Glutamatergic neuron (in vitro differentiated cells): Measurements from ENCODE around the gene IRGM. TPM values are rescaled to one million over a fixed set of nuclear protein-coding genes. Genes with fewer than 3 reads are reported as not detected.

ENCODE experiments used
- DNase-seq: peaks from one replicate; pipeline ENCODE4 v3.0.0; 2022
- H3K27ac Mint-ChIP-seq: one replicate; pipeline ENCODE4 v1.8.0; 2020; ENCODE audit warnings: mild to moderate bottlenecking, mixed read lengths, inconsistent platforms; ENCODE audit not compliant: unreplicated experiment
- H3K27me3 Mint-ChIP-seq: one replicate; pipeline ENCODE4 v1.8.0; 2020; ENCODE audit warnings: mild to moderate bottlenecking, moderate library complexity, mixed read lengths, inconsistent platforms; ENCODE audit not compliant: unreplicated experiment
- H3K36me3 Mint-ChIP-seq: one replicate; pipeline ENCODE4 v1.8.0; 2020; ENCODE audit warnings: mild to moderate bottlenecking, mixed read lengths, inconsistent platforms; ENCODE audit not compliant: unreplicated experiment
- H3K4me1 Mint-ChIP-seq: one replicate; pipeline ENCODE4 v1.8.0; 2020; ENCODE audit warnings: mild to moderate bottlenecking, low read depth, mixed read lengths, inconsistent platforms; ENCODE audit not compliant: unreplicated experiment
- H3K4me3 Mint-ChIP-seq: one replicate; pipeline ENCODE4 v1.8.0; 2020; ENCODE audit warnings: mild to moderate bottlenecking, mixed read lengths, inconsistent platforms; ENCODE audit not compliant: unreplicated experiment
- H3K9me3 Mint-ChIP-seq: one replicate; pipeline ENCODE4 v1.8.0; 2020; ENCODE audit warnings: mild to moderate bottlenecking, moderate library complexity, mixed read lengths, inconsistent platforms; ENCODE audit not compliant: unreplicated experiment
- CTCF ChIP-seq: fragments of 200-600 bp; sonication (generic); IDR thresholded peaks from one replicate; pipeline ENCODE4 v1.5.0; 2021; ENCODE audit not compliant: partially characterized antibody, unreplicated experiment
- total RNA-seq: library from RNA; stranded (reverse); fragmentation: NEBNext Ultra II Directional; extraction: Animal tissue kit (Norgen Biotek cat#: 25700); gene quantifications from one replicate; pipeline ENCODE4 v1.2.1, GENCODE V29; 2021; ENCODE audit not compliant: unreplicated experiment

Gene IRGM
- total RNA-seq, 1 donor from 2014 or later, result not detected

DNA sequence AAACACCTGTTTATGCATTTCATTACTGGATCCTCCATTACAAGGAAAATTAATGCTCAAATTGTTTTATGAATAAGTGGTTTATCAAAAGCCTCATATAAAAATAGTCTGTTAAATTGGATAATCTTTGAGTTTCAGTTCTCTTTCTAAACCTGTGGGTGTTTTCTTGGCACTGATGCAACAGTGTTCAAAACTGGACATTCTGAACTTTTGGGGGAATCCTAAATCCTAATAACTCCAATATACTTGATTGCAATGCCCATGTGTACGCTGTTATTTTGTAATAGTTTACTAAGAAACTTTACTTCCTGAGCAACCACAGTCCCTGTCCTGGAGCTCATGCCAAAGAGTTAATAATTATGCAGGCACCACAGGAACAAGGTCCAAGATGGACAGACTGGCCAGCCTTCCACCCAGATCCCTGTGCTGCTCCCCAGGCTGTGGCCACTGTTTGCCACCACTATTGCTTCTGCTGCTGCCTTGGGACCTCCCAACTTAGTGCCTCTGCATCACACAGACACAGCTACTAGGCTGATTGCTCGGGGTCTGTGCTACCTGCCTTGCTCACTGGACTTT is 14.0 kb downstream of the IRGM start:
- no peaks in the 10 kb centered on the region for H3K27me3 Mint-ChIP-seq
- no peaks in the 10 kb centered on the region for H3K9me3 Mint-ChIP-seq
- no peak overlapping the region for H3K27ac Mint-ChIP-seq
- no peaks in the 10 kb centered on the region for H3K4me1 Mint-ChIP-seq
- DNase-seq, result no peak
- H3K4me3 Mint-ChIP-seq, result no peak overlapping the region
- no peaks in the 10 kb centered on the region for H3K36me3 Mint-ChIP-seq
- no peak for TF ChIP-seq CTCF

DNA sequence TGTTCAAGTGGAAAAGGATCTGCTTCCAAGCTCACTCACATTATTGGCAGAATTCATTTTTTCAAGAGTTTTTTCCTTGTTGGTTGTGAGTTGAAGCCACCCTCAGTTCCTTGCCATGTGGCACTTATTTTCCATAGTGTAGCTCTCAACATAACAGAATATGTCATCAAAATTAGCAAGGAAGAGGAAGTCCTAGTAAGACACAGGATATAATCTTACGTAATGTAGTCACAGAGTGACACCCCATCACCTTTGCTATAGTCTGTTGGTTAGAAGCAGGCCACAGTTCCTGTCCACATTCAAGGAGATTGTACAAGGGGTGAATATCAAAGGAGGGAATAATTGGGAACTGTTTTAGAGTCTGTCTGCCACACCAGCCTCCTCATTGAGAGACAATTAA is 15.7 kb downstream of the IRGM start:
- Mint-ChIP-seq H3K4me1 (no peaks in the 10 kb centered on the region), H3K27ac (no peak overlapping the region), H3K27me3 (no peaks in the 10 kb centered on the region), H3K4me3 (no peak overlapping the region), H3K9me3 (no peaks in the 10 kb centered on the region), H3K36me3 (no peaks in the 10 kb centered on the region)
- no peak for TF ChIP-seq CTCF
- DNase-seq, result no peak

- TF ChIP-seq CTCF, result no peak
- no peak for DNase-seq
- no peak overlapping the region for H3K4me3 Mint-ChIP-seq
- H3K27ac Mint-ChIP-seq, result no peak overlapping the region
- H3K27me3 Mint-ChIP-seq, result peaks cover 2% of the 10 kb centered on the region
- H3K36me3 Mint-ChIP-seq, result no peaks in the 10 kb centered on the region
- peaks cover 2% of the 10 kb centered on the region for H3K9me3 Mint-ChIP-seq
- H3K4me1 Mint-ChIP-seq, result no peaks in the 10 kb centered on the region
These were observed 33.0 kb downstream of the IRGM start for GRCh38 chr5:150879358-150879757.

DNA sequence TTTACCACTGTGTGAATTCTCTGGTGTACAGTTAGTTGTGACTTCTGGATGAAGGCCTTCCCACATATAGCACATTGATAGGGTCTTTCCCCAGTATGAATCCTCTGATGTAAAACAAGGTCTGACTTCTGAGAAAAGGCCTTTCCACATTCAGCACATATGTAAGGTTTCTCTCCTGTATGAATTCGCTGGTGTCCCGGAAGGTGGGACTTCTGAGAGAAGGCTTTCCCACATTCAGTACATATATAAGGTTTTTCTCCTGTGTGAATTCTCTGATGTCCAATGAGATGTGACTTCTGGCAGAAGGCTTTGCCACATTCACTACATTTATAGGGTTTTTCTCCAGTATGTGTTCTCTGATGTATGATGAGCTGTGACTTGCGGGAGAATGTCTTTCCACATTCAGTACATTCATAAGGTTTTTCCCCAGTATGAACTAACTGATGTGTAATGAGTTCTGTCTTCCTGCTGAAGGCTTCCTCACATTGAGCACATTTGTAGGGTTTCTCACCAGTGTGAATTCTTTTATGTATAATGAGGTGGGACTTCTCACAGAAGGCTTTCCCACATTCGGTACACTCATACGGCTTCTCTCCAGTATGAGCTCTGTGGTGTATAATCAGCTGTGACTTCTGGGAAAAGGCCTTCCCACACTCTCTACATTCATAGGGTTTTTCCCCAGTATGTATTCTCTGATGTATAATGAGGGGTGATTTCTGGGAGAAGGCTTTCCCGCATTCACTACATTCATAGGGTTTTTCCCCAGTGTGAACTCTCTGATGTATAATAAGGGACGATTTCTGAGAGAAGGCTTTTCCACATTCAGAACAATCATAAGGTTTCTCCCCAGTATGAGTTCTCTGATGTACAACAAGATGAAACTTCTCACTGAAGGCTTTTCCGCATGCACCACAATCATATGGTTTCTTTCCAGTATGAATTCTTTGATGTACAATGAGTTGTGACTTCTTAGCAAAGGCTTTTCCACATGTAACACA is 49.4 kb downstream of the IRGM start:
- Mint-ChIP-seq H3K9me3 (peaks cover 27% of the 10 kb centered on the region), H3K27me3 (peaks cover 2% of the 10 kb centered on the region), H3K36me3 (peaks cover 80% of the 10 kb centered on the region), H3K27ac (no peak overlapping the region), H3K4me1 (no peaks in the 10 kb centered on the region), H3K4me3 (no peak overlapping the region)
- no peak for TF ChIP-seq CTCF
- DNase-seq, result no peak

Other genes with a start within 250 kb of the IRGM start
- 16.1 TPM for gene SYNPO, start 205.9 kb upstream of the IRGM start, total RNA-seq
- gene MYOZ3, start 185.3 kb upstream of the IRGM start, total RNA-seq, result 0.64 TPM
- 39.3 TPM for gene RBM22, start 145.5 kb upstream of the IRGM start, total RNA-seq
- gene DCTN4, start 87.5 kb upstream of the IRGM start, total RNA-seq, result 92.1 TPM
- gene SMIM3, start 67.8 kb upstream of the IRGM start, total RNA-seq, result 0.51 TPM
- gene ZNF300, start 58.5 kb downstream of the IRGM start, total RNA-seq, result 33.9 TPM
- 20.4 TPM for gene GPX3, start 174.1 kb downstream of the IRGM start, total RNA-seq
- gene TNIP1, start 234.5 kb downstream of the IRGM start, total RNA-seq, result 34.1 TPM